Measurements from ENCODE around the gene CLEC11A.

CLEC11A gene

GRCh38 chr19:50724522-50725217 lies 1.5 kb downstream of the CLEC11A start (continued):
- TF ChIP-seq ZFP69B (tag by site-specific recombination; IDR thresholded peaks at IDR 0.05), result peak; percentile 36; the same call in 1 of the 2 replicates
- TF ChIP-seq ZNF341 (tag by site-specific recombination; IDR thresholded peaks at IDR 0.05; ENCODE audit: low read depth), result no peak
- no peak for TF ChIP-seq ZNF747 (tag by site-specific recombination; IDR thresholded peaks at IDR 0.05)
- TF ChIP-seq ZNF629 (tag by site-specific recombination; IDR thresholded peaks at IDR 0.05), result 0 out of 2 replicates have a peak, but pooled peaks have one; percentile 26
- TF ChIP-seq ZNF544 (tag by site-specific recombination; IDR thresholded peaks at IDR 0.05), result no peak
- peak; percentile 86 for TF ChIP-seq ZNF2 (tag by site-specific recombination; IDR thresholded peaks at IDR 0.05)
- TF ChIP-seq ZFP37 (tag by site-specific recombination; IDR thresholded peaks at IDR 0.05), result peak; percentile 75; the same call in 1 of the 2 replicates
- TF ChIP-seq ZNF324 (tag by site-specific recombination; IDR thresholded peaks at IDR 0.05), result peak; percentile 54; the same call in 1 of the 2 replicates
- TF ChIP-seq ZNF354C (tag by site-specific recombination; IDR thresholded peaks at IDR 0.05; ENCODE audit: borderline replicate concordance, low read depth), result no peak
- no peak for TF ChIP-seq ZNF473 (tag by site-specific recombination; IDR thresholded peaks at IDR 0.05)
- no peak for TF ChIP-seq ZNF658 (tag by site-specific recombination; IDR thresholded peaks at IDR 0.05)
- TF ChIP-seq ZNF837 (tag by site-specific recombination; IDR thresholded peaks at IDR 0.05), result no peak
- TF ChIP-seq ZBTB21 (tag by site-specific recombination; IDR thresholded peaks at IDR 0.05), result no peak
- TF ChIP-seq MYNN (tag by site-specific recombination; IDR thresholded peaks at IDR 0.05; ENCODE audit: borderline replicate concordance), result no peak
- no peak for TF ChIP-seq ZNF549 (tag by site-specific recombination; IDR thresholded peaks at IDR 0.05)
- no peak for TF ChIP-seq ZNF707 (tag by site-specific recombination; IDR thresholded peaks at IDR 0.05)
- peak; percentile 79 for TF ChIP-seq EGR2 (tag by site-specific recombination; IDR thresholded peaks at IDR 0.05; ENCODE audit: low read depth)
- no peak for TF ChIP-seq ELK4 (IDR thresholded peaks at IDR 0.05; ENCODE audit: borderline replicate concordance, low read depth, low read length)
- no peak for TF ChIP-seq ZNF155 (tag by site-specific recombination; IDR thresholded peaks at IDR 0.05)
- TF ChIP-seq ZNF449 (tag by site-specific recombination; IDR thresholded peaks at IDR 0.05), result no peak
- TF ChIP-seq TCF7L2 (IDR thresholded peaks at IDR 0.05; ENCODE audit: borderline replicate concordance, low read depth, low read length), result no peak
- TF ChIP-seq ZNF112 (tag by site-specific recombination; IDR thresholded peaks at IDR 0.05), result no peak
- no peak for TF ChIP-seq SETDB1 (IDR thresholded peaks at IDR 0.05; ENCODE audit: insufficient read length, low read length)
- TF ChIP-seq TSHZ1 (tag by site-specific recombination; IDR thresholded peaks at IDR 0.05; ENCODE audit: borderline replicate concordance), result no peak
- TF ChIP-seq ZXDB (tag by site-specific recombination; IDR thresholded peaks at IDR 0.05), result peak; percentile 70
- no peak for TF ChIP-seq ZFP3 (tag by site-specific recombination; IDR thresholded peaks at IDR 0.05; ENCODE audit: low read depth)
- peak; percentile 75 for TF ChIP-seq ZNF335 (tag by site-specific recombination; conservative IDR thresholded peaks at IDR 0.05)
- TF ChIP-seq ZBTB11 (tag by site-specific recombination; conservative IDR thresholded peaks at IDR 0.05; ENCODE audit: low read depth), result 0 out of 2 replicates have a peak, but pooled peaks have one; percentile 16
- no peak for TF ChIP-seq ZNF248 (tag by site-specific recombination; IDR thresholded peaks at IDR 0.05)
- no peak for TF ChIP-seq ZNF302 (tag by site-specific recombination; IDR thresholded peaks at IDR 0.05; ENCODE audit: low read depth)
- TF ChIP-seq GLIS1 (tag by site-specific recombination; IDR thresholded peaks at IDR 0.05), result peak; percentile 88
